DMS79 treated with DMSO at 0.1 percent for 48 hours (cell line): ENCODE results near the gene UBQLN1.

ENCODE experiments used
- DNase-seq: peaks from one replicate; lab custom pipeline; 2025; lab: John Stamatoyannopoulos, UW

Gene UBQLN1

DNA sequence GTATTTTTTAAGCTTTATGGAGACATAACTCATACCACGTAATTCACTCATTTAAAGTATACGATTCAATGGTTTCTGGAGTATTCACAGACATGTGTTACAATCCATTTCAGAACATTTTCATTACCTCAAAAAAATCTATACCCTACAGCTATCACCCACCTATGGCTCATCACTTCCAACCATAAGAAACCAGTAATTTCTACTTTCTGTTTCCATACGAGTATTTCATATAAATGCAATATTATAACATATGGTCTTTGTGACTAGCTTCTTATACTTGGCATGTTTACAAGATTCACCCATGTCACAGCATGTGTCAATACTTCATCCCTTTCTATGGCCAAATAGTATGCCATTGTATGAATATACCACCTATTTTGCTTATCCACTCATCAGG, 18.8 kb downstream of the UBQLN1 start:
- DNase-seq: no peak

DNA sequence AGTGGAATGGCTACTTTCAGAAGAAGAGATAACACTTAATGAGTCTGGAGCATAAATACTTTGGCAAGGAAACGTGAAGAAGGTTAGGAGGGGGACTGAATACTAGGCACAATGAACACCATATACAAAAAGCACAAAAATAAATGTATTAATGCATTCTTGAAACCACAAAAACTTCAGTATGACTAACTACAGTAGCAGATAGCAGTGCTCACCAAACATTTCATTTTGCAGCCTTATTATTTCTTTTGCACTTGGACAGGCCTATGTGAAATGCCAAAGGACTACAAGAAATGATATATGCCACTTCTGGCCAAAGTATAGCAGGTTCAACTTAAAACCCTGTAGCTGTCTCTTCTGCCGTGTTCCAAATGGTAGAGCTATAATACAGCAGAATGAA, 26.3 kb downstream of the UBQLN1 start:
- no peak for DNase-seq

DNA sequence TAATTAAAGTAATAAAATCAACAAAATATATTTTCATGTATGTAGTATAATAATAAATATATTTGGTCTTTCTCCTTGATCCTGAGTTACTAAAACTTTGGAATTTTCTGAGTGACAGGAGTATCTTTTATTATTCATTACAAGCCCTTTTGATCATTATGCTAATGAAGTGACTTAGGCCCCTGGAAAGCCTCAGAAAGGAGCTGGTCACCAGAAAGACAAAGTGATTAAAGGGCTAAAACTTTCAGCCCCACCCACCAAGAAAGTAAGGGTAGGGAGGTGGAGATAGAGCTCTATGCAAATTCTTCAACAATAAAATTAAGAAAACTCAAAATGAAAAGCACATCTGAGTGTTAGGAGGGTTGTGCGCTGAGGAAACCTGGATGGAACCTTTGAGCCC, 27.5 kb downstream of the UBQLN1 start:
- no peak for DNase-seq

DNA sequence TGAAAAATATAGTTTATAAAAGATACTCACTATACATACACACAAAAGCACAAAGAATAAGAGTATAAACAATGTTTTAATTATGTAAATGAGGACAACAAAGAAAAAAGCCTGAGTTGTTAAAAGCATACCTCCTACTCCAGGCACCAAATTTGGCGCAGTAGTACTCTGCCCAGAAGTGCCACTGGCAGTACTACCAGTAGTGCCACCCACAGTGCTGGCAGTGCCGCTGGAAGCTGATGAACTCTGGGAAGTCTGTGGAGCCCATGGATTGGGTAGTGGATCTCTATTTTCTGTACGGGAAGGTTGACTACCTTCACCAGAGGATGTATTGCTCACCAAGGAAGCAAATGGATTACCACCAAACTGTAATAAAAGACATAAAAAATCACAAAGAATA, 30.2 kb downstream of the UBQLN1 start:
- DNase-seq: no peak

DNA sequence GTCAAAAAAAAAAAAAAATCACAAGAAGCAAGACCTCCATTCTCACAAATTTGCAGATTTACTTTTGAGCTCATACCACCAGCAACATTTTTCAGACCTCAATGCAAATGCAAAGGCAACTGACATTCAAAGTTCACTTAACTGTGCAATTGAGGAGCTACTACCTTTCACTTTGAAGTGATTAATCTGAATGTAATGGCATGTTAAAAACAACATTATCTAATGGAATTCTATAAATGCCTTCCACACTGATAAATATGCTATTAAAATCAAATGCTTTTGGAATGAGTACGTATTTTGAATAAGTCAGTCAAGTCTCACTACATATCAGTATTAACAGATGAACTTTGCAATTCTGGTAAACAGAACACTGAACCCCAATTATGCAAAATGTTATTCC, 32.3 kb downstream of the UBQLN1 start:
- DNase-seq: no peak

DNA sequence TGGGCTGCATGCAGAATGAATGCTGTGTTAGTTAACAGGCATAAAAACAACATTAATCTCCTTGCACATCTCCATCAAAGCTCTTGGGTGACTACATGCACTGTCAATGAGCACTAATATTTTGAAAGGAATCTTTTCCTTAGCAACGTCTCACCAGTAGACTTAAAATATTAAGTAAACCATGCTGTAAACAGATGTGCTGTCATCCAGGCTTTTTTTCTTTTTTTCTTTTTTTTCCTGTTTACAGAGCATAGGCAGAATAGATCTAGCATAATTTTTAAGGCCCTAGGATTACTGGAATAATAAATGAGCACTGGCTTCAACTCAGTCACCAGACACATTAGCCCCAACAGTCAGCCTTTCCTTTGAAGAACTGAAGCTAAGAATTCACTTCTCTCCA, 36.3 kb downstream of the UBQLN1 start:
- DNase-seq: no peak

DNA sequence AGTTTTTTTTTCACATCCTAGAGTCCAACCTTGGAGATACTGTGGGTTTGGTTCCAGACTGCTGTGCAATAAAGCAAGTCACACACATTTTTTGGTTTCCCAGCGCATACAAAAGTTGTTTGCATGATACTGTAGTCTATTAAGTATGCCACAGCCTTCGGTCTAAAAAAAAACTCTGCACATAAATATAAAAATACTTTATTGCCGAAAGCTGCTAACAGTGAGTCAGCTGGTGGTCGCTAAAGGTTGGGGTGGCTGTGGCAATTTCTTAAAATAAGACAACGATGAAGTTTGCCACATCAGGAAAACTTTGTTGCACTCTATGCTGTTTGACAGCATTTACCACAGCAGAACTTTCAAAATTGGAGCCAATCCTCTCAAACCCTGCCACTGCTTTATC, 37.4 kb downstream of the UBQLN1 start:
- DNase-seq: no peak

DNA sequence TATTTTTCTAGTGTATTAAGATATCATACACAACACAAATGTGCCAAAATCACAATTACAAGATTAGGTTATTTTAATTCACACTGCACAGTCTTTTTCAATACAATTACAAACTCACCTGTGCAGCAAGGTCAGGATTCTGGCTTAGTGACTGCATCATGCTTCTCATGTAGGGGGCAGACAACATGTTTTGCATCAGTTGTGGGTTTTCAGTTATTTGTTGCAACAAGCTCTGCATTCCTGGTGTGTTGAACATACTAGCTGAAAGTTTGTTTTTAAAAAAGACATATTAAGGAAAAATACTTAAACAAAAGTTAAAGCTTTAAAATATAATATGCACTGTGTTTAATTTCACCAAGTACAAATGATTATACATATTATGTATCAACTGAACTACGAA, 38.7 kb downstream of the UBQLN1 start:
- no peak for DNase-seq

DNA sequence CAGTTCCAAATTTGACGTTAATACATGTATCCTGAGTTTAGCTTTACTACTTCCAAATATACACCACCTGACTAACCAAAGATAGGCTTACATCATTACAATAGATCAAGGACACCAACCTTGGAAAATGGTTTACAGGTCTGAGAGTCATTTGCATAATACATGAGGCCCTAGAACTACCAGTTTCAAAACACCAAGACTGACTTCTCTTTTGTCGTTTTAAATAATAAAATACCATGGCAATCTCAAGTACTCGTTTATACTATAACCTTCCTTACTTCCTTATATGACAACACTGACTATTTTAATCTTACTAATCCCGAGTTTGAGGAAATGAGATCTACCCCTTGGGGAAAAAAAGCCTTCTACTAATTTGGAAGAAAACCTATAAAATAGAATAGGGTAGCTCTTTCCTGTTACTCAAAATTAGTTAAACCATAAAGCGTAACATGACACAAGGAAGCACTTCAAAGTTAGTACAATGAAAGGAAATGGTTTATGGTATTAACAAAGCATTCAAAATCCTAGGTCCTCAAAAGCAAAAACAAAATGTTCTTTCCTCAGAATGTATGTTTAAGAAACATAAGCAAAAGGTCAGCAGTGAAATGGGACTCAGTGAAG, 42.1 kb downstream of the UBQLN1 start:
- no peak for DNase-seq

DNA sequence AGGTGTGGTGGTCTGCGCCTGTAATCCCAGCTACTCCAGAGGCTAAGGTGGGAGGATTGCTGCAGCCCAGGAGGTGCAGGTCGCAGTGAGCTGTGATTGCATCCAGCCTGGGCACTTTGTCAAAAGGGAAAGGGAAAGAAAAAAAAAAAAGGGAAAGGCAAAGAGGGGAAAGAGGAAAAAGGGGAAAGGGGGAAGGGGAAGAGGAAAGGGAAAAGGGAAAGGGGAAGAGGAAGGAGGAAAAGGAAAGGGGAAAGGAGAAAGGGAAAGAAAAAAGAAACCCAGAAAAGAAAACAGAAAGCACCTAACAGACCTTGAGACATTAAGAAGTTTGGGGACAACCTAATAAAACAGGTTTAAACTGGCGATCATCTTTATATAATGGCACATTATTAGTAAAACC, 44.8 kb downstream of the UBQLN1 start:
- DNase-seq: no peak

DNA sequence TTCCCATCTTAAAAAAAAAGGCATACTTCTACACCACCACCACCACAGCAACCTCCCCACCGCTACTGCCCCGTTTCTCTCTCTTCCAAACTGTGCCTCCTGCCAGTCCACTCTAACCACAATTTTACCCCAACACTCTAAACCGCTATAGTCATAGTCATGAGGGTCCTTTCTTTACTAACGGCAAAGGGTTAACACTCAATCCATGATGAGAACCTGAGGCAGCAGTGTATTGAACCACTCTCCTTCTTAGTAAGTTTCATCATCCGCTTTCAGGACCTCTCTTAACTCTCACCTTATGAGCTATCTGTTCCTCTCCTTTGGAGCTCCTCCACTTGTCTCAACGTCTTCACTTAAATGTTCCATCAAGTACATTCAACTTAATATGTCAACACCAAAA, 50.8 kb downstream of the UBQLN1 start:
- no peak for DNase-seq

DNA sequence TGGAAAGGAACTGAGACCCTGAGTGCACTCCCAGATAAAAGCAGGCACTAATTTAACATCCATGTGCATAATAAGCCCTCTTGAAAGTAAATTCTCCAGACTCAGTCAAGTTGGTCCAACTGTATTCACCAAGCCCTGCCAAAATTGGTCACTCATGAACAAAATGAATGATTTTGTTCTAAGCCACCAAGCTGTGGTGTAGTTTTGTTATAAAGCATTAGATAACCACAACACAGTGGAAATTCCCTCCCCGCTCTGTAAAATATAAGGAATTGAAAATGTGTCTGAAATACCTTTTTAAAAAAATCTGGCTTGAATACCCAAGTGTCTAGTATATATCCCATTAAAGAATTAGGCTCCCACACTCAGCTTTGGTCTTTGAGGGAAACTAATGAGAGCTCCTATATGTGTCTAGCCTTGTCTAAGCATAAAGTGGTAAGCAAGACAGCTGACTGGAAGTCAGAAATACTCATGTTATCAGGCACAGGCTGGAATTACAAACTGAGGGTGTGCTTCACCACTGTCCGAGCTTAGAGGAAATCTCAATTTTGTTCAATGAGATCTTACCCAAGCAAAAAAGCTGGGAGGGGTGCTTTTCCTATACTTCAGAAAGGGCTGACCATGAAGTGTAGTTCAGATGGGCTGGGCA, 51.6 kb downstream of the UBQLN1 start:
- DNase-seq: no peak

DNA sequence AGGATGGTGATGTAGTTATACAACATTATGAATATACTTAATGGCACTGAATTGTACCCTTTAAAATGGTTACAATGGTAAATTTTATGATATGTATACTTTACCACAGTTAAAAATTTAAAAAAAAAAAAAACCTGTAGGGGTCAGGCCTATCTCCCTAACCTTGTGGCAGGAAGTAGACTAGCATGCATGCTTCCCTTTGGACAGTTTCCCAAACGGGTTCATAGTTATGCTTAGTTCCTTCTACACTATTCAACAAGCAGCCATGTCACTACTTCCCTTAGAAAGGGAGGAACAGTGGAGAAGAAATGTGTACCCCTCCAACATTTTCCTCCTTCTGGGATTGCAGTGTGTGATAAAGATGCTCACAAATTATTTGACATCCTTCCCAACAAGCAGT, 52.3 kb downstream of the UBQLN1 start:
- DNase-seq: no peak

DNA sequence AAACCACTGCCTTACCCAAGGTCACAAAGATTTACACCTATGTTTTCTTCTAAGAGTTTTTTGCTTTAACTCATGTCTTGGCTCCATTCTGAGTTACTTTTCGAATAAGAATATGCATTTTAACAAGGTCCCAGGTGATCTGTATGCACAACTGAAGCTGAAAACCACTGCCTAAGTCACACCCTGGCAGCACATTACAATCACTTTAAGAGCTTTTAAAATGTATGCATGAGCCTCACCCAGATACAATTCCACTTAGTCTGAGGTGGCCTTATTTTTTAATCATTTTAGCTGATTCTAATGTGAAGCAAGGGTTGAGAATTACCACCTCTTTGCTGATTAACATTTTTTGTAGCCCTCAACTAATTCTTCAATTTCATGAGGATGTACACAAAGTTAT, 55.3 kb downstream of the UBQLN1 start:
- DNase-seq: no peak

DNA sequence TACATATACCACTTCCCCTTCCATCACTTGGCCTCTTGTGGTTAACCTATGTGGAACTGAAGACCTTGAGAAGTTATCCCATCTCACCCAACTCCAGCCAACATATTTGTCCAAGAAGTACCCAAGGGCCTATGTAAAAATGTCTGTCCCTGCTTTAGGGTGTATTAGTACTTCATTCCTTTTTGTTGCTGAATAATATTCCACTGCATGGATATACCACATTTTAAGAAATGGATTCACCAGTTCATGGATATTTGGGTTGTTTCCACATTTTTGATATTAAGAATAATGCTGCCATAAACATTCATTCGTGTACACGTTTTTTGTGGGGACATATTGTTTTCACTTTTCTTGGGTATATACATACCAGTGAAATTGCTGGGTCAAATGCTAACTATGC, 56.2 kb downstream of the UBQLN1 start:
- DNase-seq: no peak

DNA sequence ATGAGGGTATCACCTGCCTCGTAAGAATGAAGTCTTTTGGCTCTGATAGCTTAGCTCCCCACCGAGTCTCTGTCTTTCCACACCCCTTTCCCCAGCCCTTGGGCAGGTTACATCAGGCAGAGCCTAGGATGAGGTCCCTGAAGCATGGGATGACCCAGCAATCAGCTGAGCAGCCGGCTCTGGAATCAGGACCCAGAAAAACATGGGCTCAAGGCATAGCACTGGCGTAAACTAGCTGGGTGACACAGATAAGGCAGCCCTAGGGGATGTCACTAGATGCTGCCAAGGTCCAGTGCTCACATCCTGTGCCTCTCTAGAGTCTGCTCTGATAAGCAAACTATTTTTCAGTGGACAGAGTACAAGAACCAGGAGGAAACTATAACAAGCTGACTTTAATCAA, 58.2 kb downstream of the UBQLN1 start:
- DNase-seq: no peak

DNA sequence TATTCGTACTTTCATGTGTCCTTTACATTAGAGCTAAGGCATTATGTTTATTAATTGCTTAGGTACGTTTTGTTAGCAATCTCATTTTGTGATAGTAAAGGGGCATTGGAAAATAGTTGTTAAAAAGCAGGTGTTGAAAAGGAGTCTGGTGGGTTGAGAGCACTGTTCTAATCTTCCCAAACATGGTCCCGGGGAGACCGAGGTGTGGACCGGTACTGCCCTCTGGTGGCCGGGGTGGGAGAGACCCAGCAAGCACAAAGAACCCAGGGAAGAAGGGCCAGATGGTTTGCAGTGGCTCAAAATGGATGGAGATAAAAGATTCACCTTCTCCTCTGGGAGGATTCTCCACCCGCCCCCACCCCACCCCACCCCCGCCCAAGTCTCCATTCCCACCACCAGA, 58.7 kb downstream of the UBQLN1 start:
- no peak for DNase-seq

DNA sequence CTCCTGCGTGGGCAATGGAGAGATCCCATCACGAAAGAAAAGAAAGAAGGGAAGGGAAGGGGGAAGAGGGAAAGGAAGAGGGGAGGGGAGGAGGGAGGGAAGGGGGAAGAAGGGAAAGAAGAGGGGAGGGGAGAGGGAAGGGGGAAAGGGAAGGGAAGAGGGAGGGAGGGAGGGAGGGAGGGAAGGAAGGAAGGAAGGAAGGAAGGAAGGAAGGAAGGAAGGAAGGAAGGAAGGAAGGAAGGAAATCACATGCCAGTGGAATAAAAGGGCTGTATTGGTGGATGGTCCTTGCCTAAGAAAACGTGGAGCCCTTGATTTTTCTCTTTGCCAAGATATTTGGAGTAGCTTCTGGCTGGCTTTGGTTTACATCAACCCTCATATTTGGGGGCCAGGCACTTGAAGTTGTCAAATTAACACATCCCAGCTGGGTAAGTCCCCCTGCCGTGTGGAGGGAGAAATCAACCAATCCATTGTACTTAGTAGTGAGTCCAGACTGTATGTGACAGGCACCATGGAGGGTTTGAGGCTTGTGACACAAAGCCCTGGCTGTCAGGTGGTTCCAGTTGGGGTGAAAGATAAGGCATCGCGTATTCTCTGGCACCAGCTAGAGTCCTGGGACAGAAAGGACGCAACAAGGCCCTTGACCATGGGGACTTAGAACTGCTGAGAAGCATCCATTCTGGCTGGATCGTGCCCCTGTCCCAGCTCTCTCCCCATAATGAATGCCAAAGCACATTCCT, 61.1 kb downstream of the UBQLN1 start:
- DNase-seq: no peak

DNA sequence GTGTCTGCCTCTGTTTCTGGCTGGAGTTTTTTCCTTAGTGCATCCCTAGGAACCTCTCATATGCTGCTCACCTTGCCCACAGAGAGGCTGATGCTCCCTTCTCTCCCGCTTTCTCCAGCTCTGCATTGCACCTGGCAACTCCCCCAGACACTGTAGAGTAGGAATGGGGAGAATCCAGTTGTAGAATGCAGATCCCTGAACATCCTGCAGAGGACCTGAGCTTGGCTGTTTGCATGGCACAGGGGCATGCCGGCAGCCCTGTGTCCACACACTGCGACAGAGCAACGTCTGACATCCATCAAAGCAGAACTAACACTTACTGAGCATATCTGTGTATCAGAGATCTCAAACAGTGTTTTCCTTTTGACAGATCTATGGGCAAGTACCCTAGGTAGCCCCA, 65.0 kb downstream of the UBQLN1 start:
- DNase-seq: no peak

DNA sequence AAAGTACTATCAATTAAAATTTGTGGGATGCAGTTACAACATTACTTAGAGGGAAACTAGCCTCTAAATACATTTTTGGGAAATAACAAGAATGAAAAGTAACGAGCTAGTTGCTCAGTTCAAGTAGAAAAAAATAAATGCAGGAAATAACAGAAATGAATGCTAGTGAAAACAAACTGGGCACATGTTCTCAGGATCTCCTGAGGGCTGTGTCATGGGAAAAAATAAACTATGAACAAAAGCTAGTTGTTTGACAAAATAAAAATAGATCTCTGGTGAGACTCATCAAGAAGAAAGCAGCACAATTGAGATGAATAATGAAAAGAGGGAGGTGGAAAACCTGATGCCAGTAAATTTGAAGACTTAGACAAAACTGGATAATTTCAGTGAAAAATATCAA, 68.5 kb downstream of the UBQLN1 start:
- DNase-seq: no peak

DNA sequence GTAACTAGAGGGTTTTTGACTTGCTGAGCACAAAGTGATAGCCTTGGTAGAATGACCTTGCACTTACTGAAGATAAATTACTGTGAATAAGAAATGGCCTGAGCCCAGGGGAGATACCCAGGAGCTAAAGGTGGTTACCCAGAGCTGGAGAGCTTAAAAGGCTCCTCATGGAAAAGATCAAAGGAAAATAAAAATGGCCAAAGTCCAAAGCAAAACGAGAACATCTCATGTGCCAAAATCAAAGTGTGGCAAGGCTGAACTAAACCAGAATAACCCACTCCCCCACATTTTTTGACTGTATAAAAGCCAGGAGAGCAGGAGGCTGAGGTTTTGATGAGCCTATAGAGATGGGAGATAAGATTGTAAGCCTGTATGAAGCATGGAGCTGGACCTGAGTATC, 70.4 kb downstream of the UBQLN1 start:
- DNase-seq: no peak

DNA sequence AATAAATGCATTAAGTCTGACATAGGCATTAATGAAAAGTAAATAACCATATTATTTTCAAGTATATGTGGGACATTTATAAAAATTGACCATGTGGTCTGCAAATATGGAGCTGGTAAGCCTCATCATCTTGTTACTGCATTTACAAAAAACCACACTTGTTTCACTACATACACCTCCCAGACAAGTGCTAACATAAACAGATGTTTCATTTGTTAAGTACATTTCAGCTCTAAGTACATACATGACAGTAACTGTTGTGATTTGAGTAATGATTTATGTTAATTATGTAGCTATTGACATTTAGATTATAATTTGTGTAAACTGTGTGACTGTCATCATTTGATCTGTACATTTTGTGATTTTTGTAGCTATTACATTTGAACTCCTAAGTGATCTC, 70.9 kb downstream of the UBQLN1 start:
- DNase-seq: no peak

DNA sequence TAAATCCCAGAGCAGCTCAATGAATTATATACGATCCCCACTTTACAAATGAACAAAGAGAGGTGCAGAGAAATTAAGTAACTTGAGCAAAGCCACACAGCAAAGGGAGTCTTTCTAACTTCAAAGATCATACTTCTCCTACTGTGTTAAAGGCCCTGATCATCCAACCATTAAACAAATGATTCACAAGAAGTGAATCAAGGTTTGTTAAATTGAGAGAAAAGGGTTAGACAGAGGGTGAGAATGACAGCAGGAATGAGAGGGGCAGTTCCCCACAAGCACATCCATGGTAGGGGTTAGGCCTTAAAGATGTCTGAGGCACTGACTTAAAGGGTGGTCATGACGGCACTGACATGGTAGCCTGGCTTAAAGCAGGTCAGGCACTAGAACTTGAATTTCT, 74.1 kb downstream of the UBQLN1 start:
- no peak for DNase-seq

DNA sequence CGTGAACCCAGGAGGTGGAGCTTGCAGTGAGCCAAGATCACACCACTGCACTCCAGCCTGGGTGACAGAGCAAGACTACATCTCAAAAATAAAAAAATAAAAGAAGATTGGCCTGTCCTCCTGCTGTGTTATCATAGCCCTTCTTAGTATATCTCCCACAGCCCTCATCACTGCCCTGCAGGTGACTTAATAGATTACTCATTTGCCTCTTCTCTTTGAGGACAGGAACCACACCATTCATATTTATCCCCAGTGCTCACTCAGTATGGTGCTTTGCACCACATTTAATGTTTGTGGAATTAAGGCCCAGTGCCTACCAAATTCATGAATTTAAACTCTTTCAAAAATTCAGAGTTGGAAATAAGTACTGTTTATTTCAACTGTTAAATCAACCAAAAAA, 74.5 kb downstream of the UBQLN1 start:
- DNase-seq: no peak
